Measurements from ENCODE around the gene CPA5.

Gene CPA5

DNA sequence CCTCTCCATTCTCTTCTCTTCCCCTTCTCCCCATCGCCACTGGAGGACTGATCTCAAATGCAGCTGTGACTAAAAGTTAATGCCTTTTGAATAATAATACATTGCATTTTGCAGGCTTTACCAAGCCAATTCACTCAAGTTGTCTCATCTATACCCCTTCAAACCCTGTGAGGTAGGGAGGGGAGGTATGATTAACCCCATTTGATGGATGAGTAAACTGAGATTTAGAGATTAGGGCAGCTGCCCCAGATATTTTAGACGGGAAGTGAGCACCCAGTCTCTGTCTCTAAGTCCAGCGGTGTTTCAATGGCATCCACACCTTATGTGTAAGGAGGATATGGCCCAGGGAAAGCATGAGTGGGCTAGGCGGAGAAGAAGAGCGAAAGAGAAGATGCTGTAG is 1.1 kb downstream of the CPA5 start:
- H3K27ac ChIP-seq: no peak overlapping the region
- TF ChIP-seq, protein P1, sequence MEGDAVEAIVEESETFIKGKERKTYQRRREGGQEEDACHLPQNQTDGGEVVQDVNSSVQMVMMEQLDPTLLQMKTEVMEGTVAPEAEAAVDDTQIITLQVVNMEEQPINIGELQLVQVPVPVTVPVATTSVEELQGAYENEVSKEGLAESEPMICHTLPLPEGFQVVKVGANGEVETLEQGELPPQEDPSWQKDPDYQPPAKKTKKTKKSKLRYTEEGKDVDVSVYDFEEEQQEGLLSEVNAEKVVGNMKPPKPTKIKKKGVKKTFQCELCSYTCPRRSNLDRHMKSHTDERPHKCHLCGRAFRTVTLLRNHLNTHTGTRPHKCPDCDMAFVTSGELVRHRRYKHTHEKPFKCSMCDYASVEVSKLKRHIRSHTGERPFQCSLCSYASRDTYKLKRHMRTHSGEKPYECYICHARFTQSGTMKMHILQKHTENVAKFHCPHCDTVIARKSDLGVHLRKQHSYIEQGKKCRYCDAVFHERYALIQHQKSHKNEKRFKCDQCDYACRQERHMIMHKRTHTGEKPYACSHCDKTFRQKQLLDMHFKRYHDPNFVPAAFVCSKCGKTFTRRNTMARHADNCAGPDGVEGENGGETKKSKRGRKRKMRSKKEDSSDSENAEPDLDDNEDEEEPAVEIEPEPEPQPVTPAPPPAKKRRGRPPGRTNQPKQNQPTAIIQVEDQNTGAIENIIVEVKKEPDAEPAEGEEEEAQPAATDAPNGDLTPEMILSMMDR (conservative IDR thresholded peaks at IDR 0.05): no peak

DNA sequence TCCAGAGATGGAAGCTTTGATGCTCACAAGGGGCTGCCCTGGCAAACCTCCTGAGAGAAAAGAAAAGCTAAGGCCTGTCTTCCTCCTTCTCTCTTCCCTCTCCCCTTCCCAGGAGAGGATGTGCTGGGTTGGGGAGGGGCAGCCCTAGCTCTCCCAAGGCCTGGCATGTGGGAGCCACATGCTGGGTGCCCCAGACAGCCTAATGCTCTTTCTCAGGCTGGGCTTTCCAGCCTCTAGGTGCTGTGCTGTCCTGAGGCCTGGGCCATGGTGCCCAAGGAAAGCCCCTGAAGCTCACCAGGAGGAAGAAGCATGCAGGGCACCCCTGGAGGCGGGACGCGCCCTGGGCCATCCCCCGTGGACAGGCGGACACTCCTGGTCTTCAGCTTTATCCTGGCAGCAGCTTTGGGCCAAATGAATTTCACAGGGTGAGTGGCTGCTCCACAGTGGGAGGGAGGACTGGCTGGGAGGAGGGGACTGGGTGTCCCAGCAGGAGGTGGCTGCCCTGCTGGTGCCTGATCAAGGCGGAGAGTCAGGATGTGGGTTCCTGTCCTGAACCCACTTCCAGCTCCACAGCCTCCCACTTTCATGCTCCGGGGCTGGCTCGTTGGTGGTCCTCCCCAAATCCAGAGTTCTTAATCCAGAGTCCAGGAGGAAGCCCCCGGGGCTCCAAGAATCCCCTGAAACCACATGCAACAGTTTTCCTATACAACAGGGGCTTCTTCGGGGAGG is 1.7 kb downstream of the CPA5 start:
- TF ChIP-seq, protein P1 (conservative IDR thresholded peaks at IDR 0.05): no peak
- no peak overlapping the region for H3K27ac ChIP-seq

DNA sequence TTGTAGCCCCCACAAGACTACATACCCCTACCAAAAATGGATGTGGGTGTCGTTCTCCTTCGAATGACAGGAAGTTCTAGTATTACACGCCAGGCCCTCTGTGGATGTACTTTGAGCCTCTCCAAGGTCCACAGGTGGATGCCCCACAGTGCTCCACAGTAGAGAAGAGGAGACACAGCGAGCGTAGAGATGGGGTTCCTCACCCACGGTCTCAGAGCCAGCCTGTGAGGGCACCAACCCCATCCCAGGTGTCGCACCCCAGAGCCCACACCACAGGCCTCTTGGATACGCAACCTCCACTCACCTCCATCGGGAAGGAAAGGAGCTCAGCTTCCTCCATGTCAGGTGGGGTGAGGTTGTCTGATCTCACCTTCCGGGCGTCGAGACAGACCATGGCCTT is 2.3 kb downstream of the CPA5 start:
- no peak overlapping the region for H3K27ac ChIP-seq
- TF ChIP-seq, protein P1 (conservative IDR thresholded peaks at IDR 0.05): no peak

DNA sequence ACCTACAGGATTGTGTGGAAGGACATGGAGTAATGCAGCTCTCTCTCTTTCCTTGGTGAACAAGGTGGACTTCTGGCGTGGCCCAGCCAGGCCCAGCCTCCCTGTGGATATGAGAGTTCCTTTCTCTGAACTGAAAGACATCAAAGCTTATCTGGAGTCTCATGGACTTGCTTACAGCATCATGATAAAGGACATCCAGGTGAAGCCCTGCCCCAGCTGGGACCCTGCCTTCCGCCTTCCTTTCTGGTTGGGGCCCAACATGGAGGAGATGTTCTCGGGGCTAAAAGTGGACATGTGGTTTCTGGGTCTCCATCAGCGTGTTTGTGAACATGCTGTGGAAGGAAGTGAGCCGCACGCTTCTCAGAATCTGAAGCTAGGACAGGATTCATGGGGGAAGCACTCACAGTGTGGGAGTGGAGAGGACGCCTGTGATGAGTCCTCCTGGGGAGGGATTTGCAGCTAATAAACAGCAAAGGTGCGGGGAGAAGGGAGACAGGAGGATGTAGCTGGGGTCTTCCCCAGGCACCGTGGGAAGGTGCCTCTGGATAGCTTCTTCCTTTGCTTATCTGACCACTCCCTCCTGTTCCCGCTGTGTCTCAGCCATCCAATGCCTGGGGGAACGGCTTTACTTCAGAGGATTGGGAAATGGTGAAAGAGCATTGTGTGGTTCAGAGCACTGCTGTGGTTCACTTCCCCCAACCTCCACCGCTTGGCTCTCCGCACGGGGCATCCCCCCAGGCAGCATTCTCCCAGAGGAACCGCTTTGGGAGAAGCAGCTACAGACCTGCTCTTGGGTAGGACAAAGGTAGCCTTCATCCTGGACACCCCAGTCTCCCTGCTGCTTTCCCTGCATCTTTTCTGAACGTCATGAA is 5.5 kb downstream of the CPA5 start:
- TF ChIP-seq, protein P1 (conservative IDR thresholded peaks at IDR 0.05): no peak
- H3K27ac ChIP-seq: no peak overlapping the region

DNA sequence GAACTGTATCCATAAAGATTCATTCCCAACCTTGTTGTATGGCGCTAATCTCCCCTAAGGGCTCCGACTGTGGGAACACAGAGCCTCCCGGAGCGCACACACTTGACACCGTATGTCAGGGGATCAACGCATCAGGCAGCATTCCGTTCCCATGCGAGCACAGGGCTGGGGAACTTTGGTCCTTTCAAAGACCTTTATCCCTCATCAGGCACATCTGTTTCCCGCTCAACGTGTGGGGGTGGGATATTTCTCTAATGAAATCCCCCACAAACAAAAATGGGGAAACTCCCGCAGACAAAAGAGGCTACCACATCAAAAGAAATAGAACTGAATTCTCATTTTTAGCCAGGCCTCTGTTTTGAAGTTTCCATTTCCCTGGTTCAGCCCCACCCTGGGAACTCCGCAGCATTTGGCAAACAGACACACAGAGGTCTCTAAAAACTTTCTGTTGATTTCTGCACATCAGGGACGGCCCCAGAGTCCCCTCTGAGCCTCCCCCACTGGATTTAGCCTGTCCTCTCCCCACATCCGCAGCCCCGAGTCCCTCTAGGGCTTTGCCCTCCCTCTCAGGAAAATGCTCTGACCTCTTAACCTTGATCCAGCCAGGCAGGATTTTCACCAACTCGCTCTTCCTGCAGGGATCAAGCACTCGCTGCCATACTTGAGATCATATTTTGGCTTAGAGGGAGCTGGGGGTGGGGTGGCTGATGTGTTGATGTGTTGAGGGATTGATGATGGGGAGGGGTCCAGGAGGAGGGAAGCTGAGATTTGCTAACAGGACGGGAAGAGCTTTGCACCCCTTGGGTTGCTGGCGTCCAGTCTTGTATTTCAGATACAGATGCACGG is 6.6 kb downstream of the CPA5 start:
- H3K27ac ChIP-seq: no peak overlapping the region
- TF ChIP-seq, protein P1 (conservative IDR thresholded peaks at IDR 0.05): no peak

DNA sequence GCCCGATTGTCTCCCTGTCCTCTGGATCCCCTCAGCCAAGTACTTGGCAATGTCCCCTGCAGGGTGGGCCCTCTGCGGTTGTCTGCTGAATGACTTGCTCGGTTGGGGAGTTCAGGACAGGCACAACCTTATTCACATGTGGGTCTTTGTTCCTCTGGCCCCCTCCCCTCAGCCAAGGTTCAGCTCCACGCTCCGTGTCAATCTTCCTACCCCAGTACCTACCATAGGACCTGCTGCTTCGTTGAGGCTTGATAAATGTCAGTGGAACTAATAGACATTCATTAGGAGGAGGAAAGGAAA is 7.1 kb downstream of the CPA5 start:
- TF ChIP-seq, protein P1 (conservative IDR thresholded peaks at IDR 0.05): no peak
- H3K27ac ChIP-seq: no peak overlapping the region

All from VCaP (cell line).